LNCaP clone FGC (cell line): ENCODE results near the gene TFF1.
A peak's percentile ranks its signal among the peaks of the same experiment; 100 is the strongest.

Experiments used
- DNase-seq: peaks from one replicate; pipeline ENCODE4 v3.0.0-alpha.2; 2011; ENCODE audit warnings: low read depth
- H3K4me3 ChIP-seq: 2 replicates; pipeline ENCODE4 v1.5.1; 2011; ENCODE audit warnings: mild to moderate bottlenecking, low read depth, low read length, control low read depth
- TF ChIP-seq, protein P1 (sequence below): IDR thresholded peaks from 2 replicates; pipeline ENCODE4 v1.5.1; 2012; ENCODE audit warnings: mild to moderate bottlenecking; ENCODE audit not compliant: control insufficient read depth, insufficient read depth; ENCODE audit errors: extremely low read depth

Gene TFF1

GRCh38 chr21:42315296-42315891 lies 50.9 kb downstream of the TFF1 start, which contains the start of gene TFF3:
Gene TFF3 (minus strand): TSS chr21:42315409. CDS start chr21:42315374, 35 bp downstream.
- peak; percentile 78 for DNase-seq
- H3K4me3 ChIP-seq: 0 out of 2 replicates have a peak within 1 kb of the TSS, but pooled peaks have one; percentile 4
- TF ChIP-seq, protein P1, sequence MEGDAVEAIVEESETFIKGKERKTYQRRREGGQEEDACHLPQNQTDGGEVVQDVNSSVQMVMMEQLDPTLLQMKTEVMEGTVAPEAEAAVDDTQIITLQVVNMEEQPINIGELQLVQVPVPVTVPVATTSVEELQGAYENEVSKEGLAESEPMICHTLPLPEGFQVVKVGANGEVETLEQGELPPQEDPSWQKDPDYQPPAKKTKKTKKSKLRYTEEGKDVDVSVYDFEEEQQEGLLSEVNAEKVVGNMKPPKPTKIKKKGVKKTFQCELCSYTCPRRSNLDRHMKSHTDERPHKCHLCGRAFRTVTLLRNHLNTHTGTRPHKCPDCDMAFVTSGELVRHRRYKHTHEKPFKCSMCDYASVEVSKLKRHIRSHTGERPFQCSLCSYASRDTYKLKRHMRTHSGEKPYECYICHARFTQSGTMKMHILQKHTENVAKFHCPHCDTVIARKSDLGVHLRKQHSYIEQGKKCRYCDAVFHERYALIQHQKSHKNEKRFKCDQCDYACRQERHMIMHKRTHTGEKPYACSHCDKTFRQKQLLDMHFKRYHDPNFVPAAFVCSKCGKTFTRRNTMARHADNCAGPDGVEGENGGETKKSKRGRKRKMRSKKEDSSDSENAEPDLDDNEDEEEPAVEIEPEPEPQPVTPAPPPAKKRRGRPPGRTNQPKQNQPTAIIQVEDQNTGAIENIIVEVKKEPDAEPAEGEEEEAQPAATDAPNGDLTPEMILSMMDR: no peak

DNA sequence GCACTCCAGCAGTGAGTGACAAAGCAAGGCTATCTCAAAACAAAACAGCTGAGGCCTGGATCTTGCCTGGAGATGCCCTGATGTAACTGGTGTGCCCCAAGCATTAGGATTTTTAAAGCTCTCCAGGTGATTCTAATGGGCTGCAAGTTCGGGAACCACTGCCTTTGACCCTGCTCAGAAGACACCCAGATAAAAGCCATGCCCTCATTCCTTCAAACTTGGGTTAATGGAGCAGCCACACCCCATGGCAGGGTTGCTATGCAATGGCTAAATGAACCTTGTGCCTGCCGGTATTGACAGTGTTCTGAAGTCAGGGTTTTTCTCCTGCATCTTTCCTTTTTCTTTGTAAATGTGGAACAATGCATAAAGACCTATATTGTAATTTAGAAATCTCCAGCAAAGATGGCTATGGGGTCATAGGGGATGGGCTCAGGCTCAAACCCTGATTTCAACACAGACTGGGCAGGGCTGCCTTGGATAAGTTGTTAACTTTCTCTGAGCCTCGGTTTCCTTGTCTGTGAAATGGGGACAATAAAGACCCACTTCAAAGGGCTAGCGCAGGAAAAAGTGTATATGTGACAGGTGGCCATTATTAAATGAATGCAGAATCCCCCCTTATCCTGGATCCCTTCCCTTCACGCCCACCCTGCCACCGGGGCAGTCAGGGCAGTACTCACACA lies 51.6 kb downstream of the TFF1 start:
- DNase-seq: no peak
- TF ChIP-seq, protein P1: no peak
- no peak overlapping the region for H3K4me3 ChIP-seq

- TF ChIP-seq, protein P1: no peak
Observed at GRCh38 chr21:42313501-42313969, 52.8 kb downstream of the TFF1 start.

GRCh38 chr21:42312626-42313104 lies 53.7 kb downstream of the TFF1 start:
- no peak for DNase-seq
- TF ChIP-seq, protein P1: no peak
- no peak overlapping the region for H3K4me3 ChIP-seq

More at GRCh38 chr21:42313501-42313969, 52.8 kb downstream of the TFF1 start:
- DNase-seq: peak; percentile 36
- no peak overlapping the region for H3K4me3 ChIP-seq
